Spleen (tissue), 11 donors: Measurements from ENCODE around the gene DRD4. TPM values are rescaled to one million over a fixed set of nuclear protein-coding genes. Genes with fewer than 3 reads are reported as not detected.
A peak's percentile ranks its signal among the peaks of the same experiment; 100 is the strongest.

Experiments used
- DNase-seq: peaks from one replicate; pipeline ENCODE4 v3.0.0-alpha.2; 2020
- H3K27ac ChIP-seq, 8 donors: fragments of 200-600 bp; sonication (generic) in 7 of 8; 1 replicate in 4 of 8; 2 replicates in 4 of 8; pipeline versions ENCODE4 v1.5.0 to v1.8.0; 2016 to 2021; ENCODE audit warnings: inconsistent platforms in 4 of 8, mild to moderate bottlenecking in 4 of 8, moderate library complexity in 1 of 8
- H3K27me3 ChIP-seq, 7 donors: fragments of 200-600 bp; sonication (generic) in 6 of 7; replicated peaks in 1 of 7; 1 replicate in 4 of 7; 2 replicates in 3 of 7; pipeline versions ENCODE4 v1.5.0 to v1.8.0; 2016 to 2021; ENCODE audit warnings: inconsistent platforms in 3 of 7, mild to moderate bottlenecking in 1 of 7
- H3K36me3 ChIP-seq, 6 donors: fragments of 200-600 bp; sonication (generic) in 5 of 6; 1 replicate in 4 of 6; 2 replicates in 2 of 6; pipeline versions ENCODE4 v1.5.0 to v1.8.0; 2016 to 2021; ENCODE audit warnings: inconsistent platforms in 2 of 6
- H3K4me1 ChIP-seq, 6 donors: fragments of 200-600 bp; sonication (generic) in 5 of 6; 1 replicate in 3 of 6; 2 replicates in 3 of 6; pipeline versions ENCODE4 v1.5.0 to v1.8.0; 2016 to 2021; ENCODE audit warnings: inconsistent platforms in 3 of 6
- H3K4me3 ChIP-seq, 8 donors: fragments of 200-600 bp; sonication (generic) in 7 of 8; 1 replicate in 4 of 8; 2 replicates in 4 of 8; pipeline versions ENCODE4 v1.5.0 to v1.8.0; 2016 to 2021; ENCODE audit warnings: inconsistent platforms in 4 of 8, mild to moderate bottlenecking in 4 of 8, moderate library complexity in 2 of 8
- H3K9me3 ChIP-seq, 8 donors: fragments of 200-600 bp; sonication (generic) in 7 of 8; 1 replicate in 4 of 8; 2 replicates in 4 of 8; pipeline versions ENCODE4 v1.5.0 to v1.8.0; 2016 to 2021; ENCODE audit warnings: inconsistent platforms in 4 of 8
- CTCF ChIP-seq, 11 experiments: fragments of 200-600 bp in 7 of 11; fragments of 450-650 bp in 4 of 11; sonication (generic) in 4 of 11; IDR thresholded peaks in 8 of 11; conservative IDR thresholded peaks in 3 of 11; 1 replicate in 7 of 11; 2 replicates in 4 of 11; pipeline versions ENCODE4 v1.4.0 to v1.8.0; 2016 to 2021; ENCODE audit warnings: antibody characterized with exemption in 11 of 11, inconsistent platforms in 4 of 11, mild to moderate bottlenecking in 1 of 11
- POLR2A ChIP-seq, 3 donors: fragments of 450-650 bp; IDR thresholded peaks; one replicate each; pipeline ENCODE4 v1.5.1; 2017; ENCODE audit warnings: antibody characterized with exemption in 3 of 3, mild to moderate bottlenecking in 1 of 3
- POLR2AphosphoS5 ChIP-seq, 3 donors: sonication (generic); formaldehyde crosslinking; IDR thresholded peaks; one replicate each; pipeline ENCODE4 v1.5.1; 2017; ENCODE audit warnings: antibody characterized with exemption in 3 of 3
- WGBS, 5 donors: extraction: QIAGEN DNeasy Blood & Tissue Kit in 3 of 5; methylation state at CpG; one replicate each; pipeline versions ENCODE4 v1.1.5 to v1.1.7; 2013 to 2018; 5-methylcytosine and 5-hydroxymethylcytosine counted together
- intact Hi-C: fragments of 100-400 bp; cut with DNase I; formaldehyde crosslinking; loops from one replicate; pipeline ENCODE4 v1.15.0; 2023; ENCODE audit warnings: low total_unique reads
- polyA plus RNA-seq, 3 donors: library from polyadenylated mRNA; stranded (reverse); fragments of 200-250 nt; gene quantifications; one replicate each; pipeline ENCODE4 v1.2.1, GENCODE V29; 2013
- total RNA-seq, 7 donors: library from RNA; depleted of rRNA in 3 of 7; stranded (reverse); fragments of >200 nt in 3 of 7; fragmentation: NEBNext Ultra II Directional in 4 of 7; extraction: Animal tissue kit (Norgen Biotek cat#: 25700) in 4 of 7; gene quantifications; one replicate each; pipeline versions ENCODE4 v1.1.0 to v1.2.1, GENCODE V29; 2016 to 2021
- donor health status: healthy with polysubstance abuse.
- donor health status: DM: no; HTN: no; CAD: no; lungs with moderate emphysema.
- donor health status: DM: no; HTN: no; CAD: no.
- donor health status: Bipolar disorder and iron deficiency.
- donor health status: healthy.
- donor health status: DM: no; HTN: no; CAD: no.
- donor health status: DM: yes; HTN: yes; CAD: no.

The DRD4 gene
- total and polyA plus RNA-seq, 10 donors: 0.12 to 0.86 (median 0.44) TPM; not detected in 3

GRCh38 chr11:601573-602245 is 35.4 kb upstream of the DRD4 start:
- intact Hi-C loops: no loop called here
- no peak for TF ChIP-seq CTCF (IDR thresholded peaks at IDR 0.05 in 8 of 11, conservative IDR thresholded peaks at IDR 0.05 in 3 of 11)
- peak in 2 of 3 donors; percentile 19 to 55 for TF ChIP-seq POLR2AphosphoS5 (IDR thresholded peaks at IDR 0.05)
- no peak for DNase-seq
- no peak overlapping the region for H3K4me3 ChIP-seq
- H3K27me3 ChIP-seq: no peaks in the 10 kb centered on the region
- H3K36me3 ChIP-seq: peaks cover 0 to 100% (median 97%) of the 10 kb centered on the region in 6 donors
- H3K4me1 ChIP-seq: no peaks in the 10 kb centered on the region
- no peaks in the 10 kb centered on the region for H3K9me3 ChIP-seq
- 93 to 97% (median 94%) methylated on average over 23 of the region's 23 CpGs for WGBS, 5 donors
- H3K27ac ChIP-seq: no peak overlapping the region

- H3K4me1 ChIP-seq: peaks cover 0 to 8% (median 3%) of the 10 kb centered on the region in 6 donors
- no peak overlapping the region for H3K27ac ChIP-seq
- TF ChIP-seq POLR2A (IDR thresholded peaks at IDR 0.05): no peak
- intact Hi-C loops: no loop called here
- 91 to 96% (median 94%) methylated on average over 13 of the region's 13 CpGs for WGBS, 5 donors
- no peaks in the 10 kb centered on the region for H3K9me3 ChIP-seq
- no peak for DNase-seq
- peaks cover 0 to 100% (median 97%) of the 10 kb centered on the region in 6 donors for H3K36me3 ChIP-seq
- no peaks in the 10 kb centered on the region for H3K27me3 ChIP-seq
- no peak overlapping the region for H3K4me3 ChIP-seq
Measured at GRCh38 chr11:603154-603553, 33.9 kb upstream of the DRD4 start.

GRCh38 chr11:605286-606129 is 31.6 kb upstream of the DRD4 start:
- H3K4me3 ChIP-seq: no peak overlapping the region
- no peaks in the 10 kb centered on the region for H3K9me3 ChIP-seq
- no peaks in the 10 kb centered on the region for H3K27me3 ChIP-seq
- intact Hi-C loops: no loop called here
- WGBS, 5 donors: 92 to 97% (median 95%) methylated on average over 27 to 33 of the region's 33 CpGs
- peaks cover 0 to 100% (median 98%) of the 10 kb centered on the region in 6 donors for H3K36me3 ChIP-seq
- peaks cover 0 to 21% (median 11%) of the 10 kb centered on the region in 6 donors for H3K4me1 ChIP-seq
- no peak for TF ChIP-seq CTCF (IDR thresholded peaks at IDR 0.05 in 8 of 11, conservative IDR thresholded peaks at IDR 0.05 in 3 of 11)
- no peak for TF ChIP-seq POLR2AphosphoS5 (IDR thresholded peaks at IDR 0.05)
- no peak for TF ChIP-seq POLR2A (IDR thresholded peaks at IDR 0.05)
- no peak for DNase-seq
- peak overlapping the region in 3 of 8 donors; percentile 14 to 33 (median 30) for H3K27ac ChIP-seq

GRCh38 chr11:606245-606644 is 30.8 kb upstream of the DRD4 start:
- Histone ChIP-seq H3K27me3 (no peaks in the 10 kb centered on the region), H3K27ac (peak overlapping the region in 3 of 8 donors; percentile 14 to 33 (median 30)), H3K9me3 (no peaks in the 10 kb centered on the region), H3K36me3 (peaks cover 0 to 100% (median 98%) of the 10 kb centered on the region in 6 donors), H3K4me3 (no peak overlapping the region), H3K4me1 (peaks cover 0 to 21% (median 11%) of the 10 kb centered on the region in 6 donors)
- intact Hi-C loops: no loop called here
- 64 to 87% (median 76%) methylated on average over 7 to 19 of the region's 19 CpGs for WGBS, 5 donors
- DNase-seq: no peak
- TF ChIP-seq POLR2AphosphoS5 (IDR thresholded peaks at IDR 0.05) (peak in 2 of 3 donors; percentile 53 to 62), POLR2A (IDR thresholded peaks at IDR 0.05) (no peak), CTCF (IDR thresholded peaks at IDR 0.05 in 8 of 11, conservative IDR thresholded peaks at IDR 0.05 in 3 of 11) (no peak)
